Gastroesophageal sphincter (tissue), 3 donors: Measurements from ENCODE around the gene SLC8A1.

Source experiments
- CTCF ChIP-seq, 4 experiments: fragments of 200-600 bp in 2 of 4; fragments of 450-650 bp in 2 of 4; sonication (generic) in 1 of 4; IDR thresholded peaks; one replicate each; pipeline ENCODE4 v1.5.1; 2017 to 2019; ENCODE audit warnings: antibody characterized with exemption in 4 of 4, mild to moderate bottlenecking in 2 of 4, moderate library complexity in 2 of 4
- EP300 ChIP-seq: sonication (generic); formaldehyde crosslinking; IDR thresholded peaks from one replicate; pipeline ENCODE4 v1.6.1; 2017; ENCODE audit warnings: antibody characterized with exemption, mild to moderate bottlenecking
- POLR2A ChIP-seq, 2 donors: fragments of 450-650 bp; IDR thresholded peaks; one replicate each; pipeline ENCODE4 v1.6.1; 2017; ENCODE audit warnings: antibody characterized with exemption in 2 of 2, mild to moderate bottlenecking in 2 of 2, moderate library complexity in 1 of 2

- TF ChIP-seq CTCF (IDR thresholded peaks at IDR 0.05) (no peak), POLR2A (IDR thresholded peaks at IDR 0.05) (no peak), EP300 (no peak)
These were observed 130.8 kb downstream of the SLC8A1 start for GRCh38 chr2:40321016-40321623.
